Germinal center (tissue), 1 donor: Measurements from ENCODE around the gene AFAP1L2.

Source experiments
- DNase-seq: peaks from one replicate; pipeline ENCODE4 v3.0.0; 2012; ENCODE audit warnings: mixed read lengths, low spot score

Gene AFAP1L2

GRCh38 chr10:114311496-114312209 lies 92.6 kb downstream of the AFAP1L2 start:
- no peak for DNase-seq

GRCh38 chr10:114311023-114311422 lies 93.3 kb downstream of the AFAP1L2 start:
- DNase-seq: no peak

- no peak for DNase-seq
These were observed 94.0 kb downstream of the AFAP1L2 start for GRCh38 chr10:114310346-114310745.

GRCh38 chr10:114309364-114309651 lies 95.0 kb downstream of the AFAP1L2 start:
- no peak for DNase-seq

- DNase-seq: no peak
These were observed 95.6 kb downstream of the AFAP1L2 start for GRCh38 chr10:114308531-114309363.

GRCh38 chr10:114307731-114308130 lies 96.6 kb downstream of the AFAP1L2 start:
- no peak for DNase-seq

- DNase-seq: no peak
These were observed 98.0 kb downstream of the AFAP1L2 start for GRCh38 chr10:114306116-114306973.

GRCh38 chr10:114305521-114305925 lies 98.8 kb downstream of the AFAP1L2 start:
- no peak for DNase-seq

- peak; percentile 64 for DNase-seq
These were observed 99.5 kb downstream of the AFAP1L2 start for GRCh38 chr10:114304571-114305421.

- DNase-seq: peak; percentile 65
These were observed 100.2 kb downstream of the AFAP1L2 start for GRCh38 chr10:114304017-114304570.

- DNase-seq: no peak
These were observed 100.7 kb downstream of the AFAP1L2 start for GRCh38 chr10:114303556-114303955.

- no peak for DNase-seq
These were observed 102.2 kb downstream of the AFAP1L2 start for GRCh38 chr10:114301951-114302710.

GRCh38 chr10:114301177-114301576 lies 103.1 kb downstream of the AFAP1L2 start:
- no peak for DNase-seq

- no peak for DNase-seq
These were observed 104.2 kb downstream of the AFAP1L2 start for GRCh38 chr10:114300036-114300645.

- DNase-seq: no peak
These were observed 107.1 kb downstream of the AFAP1L2 start for GRCh38 chr10:114297136-114297705.

- DNase-seq: no peak
These were observed 108.9 kb downstream of the AFAP1L2 start for GRCh38 chr10:114295393-114295792.

- DNase-seq: no peak
These were observed 109.8 kb downstream of the AFAP1L2 start for GRCh38 chr10:114294549-114294948.

- DNase-seq: no peak
These were observed 111.2 kb downstream of the AFAP1L2 start for GRCh38 chr10:114293075-114293474.

- DNase-seq: no peak
These were observed 112.8 kb downstream of the AFAP1L2 start for GRCh38 chr10:114291516-114291915.

GRCh38 chr10:114291076-114291475 lies 113.2 kb downstream of the AFAP1L2 start:
- no peak for DNase-seq
